ENCODE data around the gene LIMK1. TPM values are rescaled to one million over a fixed set of nuclear protein-coding genes. Genes with fewer than 3 reads are reported as not detected.

The LIMK1 gene
- total RNA-seq, 1 experiment from 2014 or later = 63.8 TPM

- WGBS (ENCODE audit: extremely low coverage, insufficient read length, low lambda C conversion rate) = 100% methylated on average over 2 of the region's 2 CpGs
- TF ChIP-seq CTCF (conservative IDR thresholded peaks at IDR 0.05) = no peak
Measured at GRCh38 chr7:74048999-74049599, 34.5 kb upstream of the LIMK1 start.

More at GRCh38 chr7:74048999-74049599, 34.5 kb upstream of the LIMK1 start:
- Histone ChIP-seq H3K18ac (ENCODE audit: insufficient read length, low read depth, low read length) (no peak overlapping the region), H4K5ac (ENCODE audit: insufficient read length, low read depth, low read length) (no peak overlapping the region), H3K27me3 (ENCODE audit: insufficient read depth, low read length) (no peaks in the 10 kb centered on the region), H2BK5ac (ENCODE audit: insufficient read length, low read length) (no peak overlapping the region), H3K27ac (ENCODE audit: insufficient read length, low read depth, low read length) (no peak overlapping the region), H3K14ac (ENCODE audit: insufficient read depth, low read length) (no peak overlapping the region), H4K20me1 (ENCODE audit: control insufficient read depth, insufficient read depth, insufficient read length) (no peaks in the 10 kb centered on the region), H3K4me1 (ENCODE audit: insufficient read depth, low read length) (peaks cover 2% of the 10 kb centered on the region; the same call in 1 of the 2 replicates), H3T11ph (ENCODE audit: low read length) (no peak overlapping the region), H3K4me2 (ENCODE audit: insufficient read depth, insufficient read length, low read length) (no peak overlapping the region), H3K4ac (ENCODE audit: low read depth, low read length) (no peak overlapping the region), H3K79me2 (ENCODE audit: insufficient read depth, low read length) (no peaks in the 10 kb centered on the region), H2AK5ac (ENCODE audit: insufficient read length, low read length) (no peak overlapping the region), H4K91ac (ENCODE audit: insufficient read length, low read depth, low read length) (no peak overlapping the region), H3K23me2 (ENCODE audit: insufficient read length, low read depth, low read length, poor library complexity, severe bottlenecking) (no peaks in the 10 kb centered on the region), H2BK120ac (ENCODE audit: low read depth, low read length, poor library complexity, severe bottlenecking) (no peak overlapping the region), H2BK15ac (ENCODE audit: low read depth, low read length) (no peak overlapping the region), H4K8ac (replicated peaks; ENCODE audit: insufficient read length, low read depth, low read length) (no peak overlapping the region), H3K79me1 (ENCODE audit: insufficient read depth, low read depth, low read length, poor library complexity, severe bottlenecking) (no peaks in the 10 kb centered on the region), H3K9ac (ENCODE audit: extremely low read depth, insufficient read length, low read length) (no peak overlapping the region), H3K9me3 (ENCODE audit: control insufficient read depth, low read depth, low read length) (no peaks in the 10 kb centered on the region), H3K23ac (ENCODE audit: insufficient read length, low read depth, low read length) (no peak overlapping the region), H2AFZ (ENCODE audit: low read length) (no peak overlapping the region), H3K56ac (ENCODE audit: insufficient read length, low read depth, low read length) (no peak overlapping the region), H2BK12ac (ENCODE audit: insufficient read length, low read depth, low read length) (no peak overlapping the region), H2BK20ac (ENCODE audit: low read depth, low read length, poor library complexity, severe bottlenecking) (no peak overlapping the region)
- Mint-ChIP-seq H3K36me3 (ENCODE audit: insufficient read depth in 1 of 3, low read depth in 3 of 3) (no peaks in the 10 kb centered on the region), H3K9me3 (no peaks in the 10 kb centered on the region), H3K4me3 (no peak overlapping the region), H3K27ac (no peak overlapping the region), H3K27me3 (ENCODE audit: low read depth) (peaks cover 2% of the 10 kb centered on the region), H3K4me1 (peaks cover 17 to 23% of the 10 kb centered on the region in 2 experiments)
- no peak for DNase-seq
